Stimulated activated CD4-positive, alpha-beta T cell treated with anti-CD3 and anti-CD28 coated beads, Interleukin-12 subunit alpha, Interleukin-12 subunit beta, amount 100 ng/mL, for 4 hours (primary cell): ENCODE data around the gene WDR86.

Experiments used
- DNase-seq: peaks from one replicate; pipeline ENCODE4 v3.0.0-alpha.2; 2020

Gene WDR86

GRCh38 chr7:151389768-151390597, 19.9 kb downstream of the WDR86 start:
- no peak for DNase-seq

- DNase-seq: no peak
Observed at GRCh38 chr7:151389096-151389767, 20.6 kb downstream of the WDR86 start.

- no peak for DNase-seq
Observed at GRCh38 chr7:151388430-151388829, 21.4 kb downstream of the WDR86 start.

GRCh38 chr7:151388007-151388297, 21.9 kb downstream of the WDR86 start:
- DNase-seq: no peak

GRCh38 chr7:151387161-151388006, 22.5 kb downstream of the WDR86 start:
- DNase-seq: no peak

GRCh38 chr7:151386301-151387160, 23.3 kb downstream of the WDR86 start:
- DNase-seq: no peak

GRCh38 chr7:151385626-151386300, 24.1 kb downstream of the WDR86 start:
- no peak for DNase-seq

- DNase-seq: no peak
Observed at GRCh38 chr7:151384776-151385625, 24.8 kb downstream of the WDR86 start.

- no peak for DNase-seq
Observed at GRCh38 chr7:151384352-151384697, 25.5 kb downstream of the WDR86 start.

GRCh38 chr7:151383638-151384351, 26.0 kb downstream of the WDR86 start:
- no peak for DNase-seq

GRCh38 chr7:151382079-151382885, 27.6 kb downstream of the WDR86 start:
- peak; percentile 13 for DNase-seq

GRCh38 chr7:151381348-151382078, 28.3 kb downstream of the WDR86 start:
- DNase-seq: peak; percentile 19

- no peak for DNase-seq
Observed at GRCh38 chr7:151381098-151381347, 28.8 kb downstream of the WDR86 start.

GRCh38 chr7:151380199-151381097, 29.4 kb downstream of the WDR86 start:
- DNase-seq: no peak

- no peak for DNase-seq
Observed at GRCh38 chr7:151379534-151380198, 30.2 kb downstream of the WDR86 start.

GRCh38 chr7:151379193-151379520, 30.7 kb downstream of the WDR86 start:
- DNase-seq: no peak

- DNase-seq: no peak
Observed at GRCh38 chr7:151378496-151379192, 31.2 kb downstream of the WDR86 start.
